ENCODE measurements around the gene GALNT7. TPM values are rescaled to one million over a fixed set of nuclear protein-coding genes. Genes with fewer than 3 reads are reported as not detected.

Gene GALNT7
- total and polyA plus RNA-seq, 11 donors, result 2.3 to 12.8 (median 6.0) TPM

DNA sequence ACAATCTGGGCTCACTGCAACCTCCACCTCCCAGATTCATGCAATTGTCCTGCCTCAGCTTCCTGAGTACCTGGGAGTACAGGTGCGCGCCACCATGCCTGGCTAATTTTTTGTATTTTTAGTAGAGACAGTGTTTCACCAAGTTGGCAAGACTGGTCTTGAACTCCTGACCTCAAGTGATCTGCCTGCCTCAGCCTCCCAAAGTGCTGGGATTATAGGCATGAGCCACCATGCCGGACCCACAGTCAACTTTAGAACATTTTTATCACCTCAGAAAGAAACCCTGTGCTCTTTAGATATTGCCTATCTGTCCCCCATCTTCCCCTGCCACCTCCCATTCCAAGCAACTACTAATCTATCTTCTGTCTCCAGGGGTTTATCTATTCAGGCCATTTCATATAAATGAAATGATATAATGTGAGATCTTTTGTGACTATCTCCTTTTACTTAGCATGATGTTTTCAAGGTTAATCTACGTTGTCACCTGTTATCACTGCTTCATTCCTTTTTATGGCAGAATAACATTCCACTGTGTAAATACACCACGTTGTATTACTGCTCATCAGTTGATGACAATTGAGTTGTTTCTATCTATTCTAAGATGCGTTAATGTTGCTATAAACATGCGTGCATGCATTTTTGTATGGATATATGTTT, 44.3 kb upstream of the GALNT7 start:
- TF ChIP-seq CTCF (IDR thresholded peaks at IDR 0.05) (no peak), POLR2A (IDR thresholded peaks at IDR 0.05) (no peak)
- ATAC-seq, result no peak
- intact Hi-C loops (cut with DNase I), result no loop called here

GRCh38 chr4:173125216-173125812, 43.3 kb upstream of the GALNT7 start:
- H3K9me3 ChIP-seq, result no peaks in the 10 kb centered on the region
- ATAC-seq (no peak), DNase-seq (no peak)
- TF ChIP-seq CTCF (IDR thresholded peaks at IDR 0.05), result no peak
- TF ChIP-seq POLR2A (IDR thresholded peaks at IDR 0.05), result no peak
- no peak overlapping the region for H3K27ac ChIP-seq
- WGBS, 4 donors, result 77 to 93% (median 87%) methylated on average over 4 of the region's 4 CpGs
- no peaks in the 10 kb centered on the region for H3K36me3 ChIP-seq
- H3K4me1 ChIP-seq, result peaks cover 0 to 11% (median 0%) of the 10 kb centered on the region in 12 donors
- H3K4me3 ChIP-seq, result no peak overlapping the region
- intact Hi-C loops (cut with DNase I), result no loop called here
- no peaks in the 10 kb centered on the region for H3K27me3 ChIP-seq

More for the DNA sequence above, 44.3 kb upstream of the GALNT7 start:
- 87 to 91% (median 90%) methylated on average over 7 of the region's 7 CpGs for WGBS, 4 donors
- DNase-seq, result no peak
- Histone ChIP-seq H3K9me3 (no peaks in the 10 kb centered on the region), H3K27me3 (no peaks in the 10 kb centered on the region), H3K36me3 (no peaks in the 10 kb centered on the region), H3K27ac (no peak overlapping the region), H3K4me1 (peaks cover 0 to 11% (median 0%) of the 10 kb centered on the region in 12 donors), H3K4me3 (no peak overlapping the region)

DNA sequence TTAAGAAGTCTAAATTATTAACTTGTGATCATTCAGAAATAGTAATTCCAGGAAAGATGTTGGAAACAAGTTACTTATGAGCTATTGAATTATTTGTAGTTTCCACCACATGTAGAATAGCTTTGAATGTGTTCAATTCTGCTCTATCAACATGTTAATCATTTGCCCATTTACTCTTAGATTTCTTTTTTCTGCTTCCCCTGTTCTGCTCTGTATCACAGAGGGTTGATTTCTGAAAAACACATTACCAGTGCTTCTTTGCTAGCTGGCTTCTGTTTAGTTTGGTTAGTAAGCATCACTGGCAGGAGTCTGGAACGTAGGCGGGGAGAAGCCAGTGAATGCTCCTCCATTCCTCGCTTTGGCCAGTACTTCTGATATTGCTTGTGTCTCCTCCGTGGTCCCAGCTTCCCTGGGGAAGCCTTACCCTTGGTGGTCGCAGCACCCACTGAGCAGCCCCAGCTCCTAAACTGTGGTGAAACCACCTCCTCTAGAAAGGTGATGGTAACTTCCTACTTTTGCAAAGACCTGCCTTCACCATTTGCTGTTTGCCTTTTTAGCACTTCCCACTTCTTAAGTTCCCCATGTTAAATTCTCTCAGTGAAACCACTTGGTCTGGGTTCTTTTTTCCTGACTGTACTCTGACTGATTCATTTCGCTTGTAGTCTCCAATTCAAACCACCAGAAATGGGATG, 40.3 kb upstream of the GALNT7 start:
- no peaks in the 10 kb centered on the region for H3K9me3 ChIP-seq
- TF ChIP-seq POLR2A (IDR thresholded peaks at IDR 0.05) (no peak), CTCF (IDR thresholded peaks at IDR 0.05) (no peak)
- intact Hi-C loops (cut with DNase I), result no loop called here
- no peak overlapping the region for H3K4me3 ChIP-seq
- no peak overlapping the region for H3K27ac ChIP-seq
- no peaks in the 10 kb centered on the region for H3K4me1 ChIP-seq
- no peak for ATAC-seq
- no peaks in the 10 kb centered on the region for H3K36me3 ChIP-seq
- WGBS, 4 donors, result 82 to 85% (median 83%) methylated on average over 6 of the region's 6 CpGs
- no peaks in the 10 kb centered on the region for H3K27me3 ChIP-seq
- no peak for DNase-seq

DNA sequence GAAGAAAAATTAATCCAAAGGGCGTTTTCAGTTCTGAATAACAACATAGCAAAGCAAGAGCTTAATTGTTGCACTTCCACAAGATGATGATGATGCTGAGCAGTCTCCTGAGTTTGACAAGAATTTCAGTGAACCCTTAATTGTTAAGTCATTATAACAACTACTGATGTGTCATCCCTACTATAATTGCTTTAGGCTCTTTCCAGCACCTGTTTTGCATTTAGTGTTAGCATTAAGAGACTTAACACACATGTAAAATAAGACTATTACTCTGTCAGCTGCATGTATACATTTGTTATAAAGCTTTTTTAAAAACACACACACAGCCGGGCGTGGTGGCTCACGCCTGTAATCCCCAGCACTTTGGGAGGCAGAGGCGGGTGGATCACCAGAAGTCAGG, 37.9 kb upstream of the GALNT7 start:
- ATAC-seq (no peak), DNase-seq (no peak)
- intact Hi-C loops (cut with DNase I), result loop anchor here in 1 of 10 donors (10.0 kb wide), 1 partner anchor 74 kb away; no protein-coding TSS in a partner anchor
- Histone ChIP-seq H3K4me1 (no peaks in the 10 kb centered on the region), H3K36me3 (no peaks in the 10 kb centered on the region), H3K27me3 (no peaks in the 10 kb centered on the region), H3K27ac (no peak overlapping the region), H3K4me3 (no peak overlapping the region), H3K9me3 (no peaks in the 10 kb centered on the region)
- 89 to 98% (median 94%) methylated on average over 5 of the region's 5 CpGs for WGBS, 4 donors
- TF ChIP-seq CTCF (IDR thresholded peaks at IDR 0.05), result no peak

Measured in heart left ventricle (tissue), 16 donors.